Activated T-cell treated with anti-CD3 and anti-CD28 coated beads, Interleukin-2, amount 50 U/mL, for 72 hours (primary cell): ENCODE measurements around the gene TIMM23. TPM values are rescaled to one million over a fixed set of nuclear protein-coding genes. Genes with fewer than 3 reads are reported as not detected.

Experiments used
- total RNA-seq, 2 donors: library from RNA; stranded (reverse); gene quantifications; one replicate each; pipeline ENCODE4 v1.2.3, GENCODE V29; 2022

The TIMM23 gene
- total RNA-seq, 2 donors from 2014 or later, result 32.8 to 35.4 TPM

Other genes with a start within 250 kb of the TIMM23 start
- gene WASHC2C, start 245.2 kb upstream of the TIMM23 start, total RNA-seq, result 10 to 100 TPM; 29.8 to 34.2 TPM
- 10 to 100 TPM; 20.3 to 34.0 TPM for gene AGAP4, start 125.0 kb upstream of the TIMM23 start, total RNA-seq
- gene NCOA4, start 58.1 kb downstream of the TIMM23 start, total RNA-seq, result 100 to 1,000 TPM; 112 to 144 TPM
- gene MSMB, start 73.8 kb downstream of the TIMM23 start, total RNA-seq, result not detected